Spleen (tissue), 11 donors: ENCODE measurements around the gene FAM78B. TPM values are rescaled to one million over a fixed set of nuclear protein-coding genes. Genes with fewer than 3 reads are reported as not detected.

Experiments
- DNase-seq: peaks from one replicate; pipeline ENCODE4 v3.0.0-alpha.2; 2020
- H3K27ac ChIP-seq, 8 donors: fragments of 200-600 bp; sonication (generic) in 7 of 8; 1 replicate in 4 of 8; 2 replicates in 4 of 8; pipeline versions ENCODE4 v1.5.0 to v1.8.0; 2016 to 2021; ENCODE audit warnings: inconsistent platforms in 4 of 8, mild to moderate bottlenecking in 4 of 8, moderate library complexity in 1 of 8
- H3K27me3 ChIP-seq, 7 donors: fragments of 200-600 bp; sonication (generic) in 6 of 7; replicated peaks in 1 of 7; 1 replicate in 4 of 7; 2 replicates in 3 of 7; pipeline versions ENCODE4 v1.5.0 to v1.8.0; 2016 to 2021; ENCODE audit warnings: inconsistent platforms in 3 of 7, mild to moderate bottlenecking in 1 of 7
- H3K36me3 ChIP-seq, 6 donors: fragments of 200-600 bp; sonication (generic) in 5 of 6; 1 replicate in 4 of 6; 2 replicates in 2 of 6; pipeline versions ENCODE4 v1.5.0 to v1.8.0; 2016 to 2021; ENCODE audit warnings: inconsistent platforms in 2 of 6
- H3K4me1 ChIP-seq, 6 donors: fragments of 200-600 bp; sonication (generic) in 5 of 6; 1 replicate in 3 of 6; 2 replicates in 3 of 6; pipeline versions ENCODE4 v1.5.0 to v1.8.0; 2016 to 2021; ENCODE audit warnings: inconsistent platforms in 3 of 6
- H3K4me3 ChIP-seq, 8 donors: fragments of 200-600 bp; sonication (generic) in 7 of 8; 1 replicate in 4 of 8; 2 replicates in 4 of 8; pipeline versions ENCODE4 v1.5.0 to v1.8.0; 2016 to 2021; ENCODE audit warnings: inconsistent platforms in 4 of 8, mild to moderate bottlenecking in 4 of 8, moderate library complexity in 2 of 8
- H3K9me3 ChIP-seq, 8 donors: fragments of 200-600 bp; sonication (generic) in 7 of 8; 1 replicate in 4 of 8; 2 replicates in 4 of 8; pipeline versions ENCODE4 v1.5.0 to v1.8.0; 2016 to 2021; ENCODE audit warnings: inconsistent platforms in 4 of 8
- CTCF ChIP-seq, 11 experiments: fragments of 200-600 bp in 7 of 11; fragments of 450-650 bp in 4 of 11; sonication (generic) in 4 of 11; IDR thresholded peaks in 8 of 11; conservative IDR thresholded peaks in 3 of 11; 1 replicate in 7 of 11; 2 replicates in 4 of 11; pipeline versions ENCODE4 v1.4.0 to v1.8.0; 2016 to 2021; ENCODE audit warnings: antibody characterized with exemption in 11 of 11, inconsistent platforms in 4 of 11, mild to moderate bottlenecking in 1 of 11
- POLR2A ChIP-seq, 3 donors: fragments of 450-650 bp; IDR thresholded peaks; one replicate each; pipeline ENCODE4 v1.5.1; 2017; ENCODE audit warnings: antibody characterized with exemption in 3 of 3, mild to moderate bottlenecking in 1 of 3
- POLR2AphosphoS5 ChIP-seq, 3 donors: sonication (generic); formaldehyde crosslinking; IDR thresholded peaks; one replicate each; pipeline ENCODE4 v1.5.1; 2017; ENCODE audit warnings: antibody characterized with exemption in 3 of 3
- WGBS, 5 donors: extraction: QIAGEN DNeasy Blood & Tissue Kit in 3 of 5; methylation state at CpG; one replicate each; pipeline versions ENCODE4 v1.1.5 to v1.1.7; 2013 to 2018; 5-methylcytosine and 5-hydroxymethylcytosine counted together
- intact Hi-C: fragments of 100-400 bp; cut with DNase I; formaldehyde crosslinking; loops from one replicate; pipeline ENCODE4 v1.15.0; 2023; ENCODE audit warnings: low total_unique reads
- polyA plus RNA-seq, 3 donors: library from polyadenylated mRNA; stranded (reverse); fragments of 200-250 nt; gene quantifications; one replicate each; pipeline ENCODE4 v1.2.1, GENCODE V29; 2013
- total RNA-seq, 7 donors: library from RNA; depleted of rRNA in 3 of 7; stranded (reverse); fragments of >200 nt in 3 of 7; fragmentation: NEBNext Ultra II Directional in 4 of 7; extraction: Animal tissue kit (Norgen Biotek cat#: 25700) in 4 of 7; gene quantifications; one replicate each; pipeline versions ENCODE4 v1.1.0 to v1.2.1, GENCODE V29; 2016 to 2021
- donor health status: healthy with polysubstance abuse.
- donor health status: DM: no; HTN: no; CAD: no; lungs with moderate emphysema.
- donor health status: DM: no; HTN: no; CAD: no.
- donor health status: Bipolar disorder and iron deficiency.
- donor health status: healthy.
- donor health status: DM: no; HTN: no; CAD: no.
- donor health status: DM: yes; HTN: yes; CAD: no.

Gene FAM78B
- total and polyA plus RNA-seq, 10 donors, result 0.41 to 3.0 (median 1.3) TPM

DNA sequence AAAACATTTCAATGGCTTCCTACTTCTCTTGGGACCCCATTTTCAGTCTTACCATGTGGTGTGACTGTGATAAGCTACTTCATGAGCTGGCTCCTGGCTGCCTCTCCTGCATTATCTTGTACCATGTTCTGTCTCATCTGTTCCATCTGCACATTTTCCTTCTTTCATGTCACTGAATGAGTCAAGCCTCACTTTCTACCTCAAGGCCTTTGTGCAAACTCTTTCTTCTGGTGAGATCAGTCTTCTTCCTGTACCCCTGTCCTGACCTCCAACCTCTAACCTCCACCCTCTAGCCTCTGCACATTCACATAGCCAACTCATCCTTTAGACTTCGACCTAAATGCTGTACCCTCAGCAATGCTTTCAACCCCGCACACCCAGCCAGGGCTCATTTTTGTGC lies 9.6 kb upstream of the FAM78B start:
- peaks cover 0 to 5% (median 0%) of the 10 kb centered on the region in 7 donors for H3K27me3 ChIP-seq
- H3K36me3 ChIP-seq, result no peaks in the 10 kb centered on the region
- no peak overlapping the region for H3K4me3 ChIP-seq
- H3K4me1 ChIP-seq, result no peaks in the 10 kb centered on the region
- DNase-seq, result no peak
- H3K27ac ChIP-seq, result no peak overlapping the region
- no peaks in the 10 kb centered on the region for H3K9me3 ChIP-seq
- TF ChIP-seq POLR2A (IDR thresholded peaks at IDR 0.05) (no peak), POLR2AphosphoS5 (IDR thresholded peaks at IDR 0.05) (no peak), CTCF (IDR thresholded peaks at IDR 0.05 in 8 of 11, conservative IDR thresholded peaks at IDR 0.05 in 3 of 11) (no peak)
- intact Hi-C loops, result no loop called here
- WGBS, 5 donors, result 83 to 96% (median 90%) methylated on average over 2 of the region's 2 CpGs

DNA sequence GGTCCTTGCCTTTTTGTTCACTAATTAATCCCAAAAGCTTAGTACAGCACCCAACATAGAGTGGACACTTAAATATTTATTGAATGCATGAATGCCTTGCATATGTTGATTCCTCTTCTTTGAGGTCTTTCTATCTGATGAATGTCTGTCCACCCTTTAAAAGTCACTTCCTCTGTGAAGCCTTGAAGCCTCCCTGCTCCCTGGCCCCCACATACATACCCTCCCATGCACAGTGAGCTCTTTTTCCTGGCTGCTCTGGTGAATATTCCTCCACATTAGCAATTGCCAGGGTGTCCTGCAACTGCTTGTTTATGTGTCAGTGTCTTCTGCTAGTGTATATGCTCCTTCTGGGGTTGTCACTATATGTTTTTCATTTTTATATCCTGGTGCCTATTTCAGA lies 8.2 kb upstream of the FAM78B start:
- Histone ChIP-seq H3K27ac (no peak overlapping the region), H3K36me3 (no peaks in the 10 kb centered on the region), H3K27me3 (peaks cover 0 to 5% (median 0%) of the 10 kb centered on the region in 7 donors), H3K4me1 (no peaks in the 10 kb centered on the region), H3K9me3 (no peaks in the 10 kb centered on the region), H3K4me3 (no peak overlapping the region)
- DNase-seq, result no peak
- intact Hi-C loops, result no loop called here
- TF ChIP-seq POLR2AphosphoS5 (IDR thresholded peaks at IDR 0.05) (no peak), POLR2A (IDR thresholded peaks at IDR 0.05) (no peak), CTCF (IDR thresholded peaks at IDR 0.05 in 8 of 11, conservative IDR thresholded peaks at IDR 0.05 in 3 of 11) (no peak)

GRCh38 chr1:166174108-166174507 lies 7.3 kb upstream of the FAM78B start:
- 72 to 85% (median 77%) methylated on average over 4 of the region's 4 CpGs for WGBS, 5 donors
- intact Hi-C loops, result no loop called here

GRCh38 chr1:166172106-166172505 lies 5.3 kb upstream of the FAM78B start:
- Histone ChIP-seq H3K36me3 (no peaks in the 10 kb centered on the region), H3K27ac (no peak overlapping the region), H3K4me3 (no peak overlapping the region), H3K9me3 (no peaks in the 10 kb centered on the region), H3K4me1 (peaks cover 0 to 8% (median 2%) of the 10 kb centered on the region in 6 donors), H3K27me3 (peaks cover 0 to 11% (median 0%) of the 10 kb centered on the region in 7 donors)
- TF ChIP-seq CTCF (IDR thresholded peaks at IDR 0.05 in 8 of 11, conservative IDR thresholded peaks at IDR 0.05 in 3 of 11) (no peak), POLR2A (IDR thresholded peaks at IDR 0.05) (no peak), POLR2AphosphoS5 (IDR thresholded peaks at IDR 0.05) (no peak)
- intact Hi-C loops, result no loop called here
- no peak for DNase-seq
- 51 to 67% (median 57%) methylated on average over 2 of the region's 2 CpGs for WGBS, 5 donors

More at GRCh38 chr1:166174108-166174507, 7.3 kb upstream of the FAM78B start:
- Histone ChIP-seq H3K27ac (no peak overlapping the region), H3K27me3 (peaks cover 0 to 5% (median 0%) of the 10 kb centered on the region in 7 donors), H3K4me1 (no peaks in the 10 kb centered on the region), H3K9me3 (no peaks in the 10 kb centered on the region), H3K4me3 (no peak overlapping the region), H3K36me3 (no peaks in the 10 kb centered on the region)
- TF ChIP-seq POLR2A (IDR thresholded peaks at IDR 0.05), result no peak
- TF ChIP-seq CTCF (IDR thresholded peaks at IDR 0.05 in 8 of 11, conservative IDR thresholded peaks at IDR 0.05 in 3 of 11), result no peak
- no peak for TF ChIP-seq POLR2AphosphoS5 (IDR thresholded peaks at IDR 0.05)
- no peak for DNase-seq
